GM18907 (cell line): ENCODE data around the gene SOX1.

ENCODE experiments used
- ATAC-seq: cut with Tn5 transposase; IDR thresholded peaks from one replicate; pipeline ENCODE4 v1.9.1; 2021; ENCODE audit warnings: mild to moderate bottlenecking, moderate library complexity; ENCODE audit not compliant: unreplicated experiment

The SOX1 gene

DNA sequence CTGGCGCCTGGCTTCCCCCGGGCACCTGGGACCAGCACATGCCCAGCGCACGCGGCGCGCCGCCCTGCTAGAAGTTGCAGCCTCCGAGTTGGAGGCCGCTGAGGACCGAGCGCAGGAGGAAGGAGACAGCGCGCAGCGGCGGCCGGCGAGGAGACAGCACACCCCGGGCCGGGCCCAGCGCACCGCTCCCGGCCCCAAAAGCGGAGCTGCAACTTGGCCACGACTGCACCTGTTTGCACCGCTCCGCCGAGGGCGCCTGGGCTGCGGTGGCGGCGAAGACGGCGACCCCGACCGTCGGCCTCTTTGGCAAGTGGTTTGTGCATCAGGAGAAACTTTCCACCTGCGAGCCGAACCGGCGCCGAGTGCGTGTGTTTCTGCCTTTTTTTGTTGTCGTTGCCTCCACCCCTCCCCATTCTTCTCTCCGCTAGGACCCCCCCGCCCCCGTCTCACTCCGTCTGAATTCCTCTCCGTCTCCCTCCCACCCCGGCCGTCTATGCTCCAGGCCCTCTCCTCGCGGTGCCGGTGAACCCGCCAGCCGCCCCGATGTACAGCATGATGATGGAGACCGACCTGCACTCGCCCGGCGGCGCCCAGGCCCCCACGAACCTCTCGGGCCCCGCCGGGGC, at the start of gene SOX1:
Gene SOX1 (plus strand): TSS at position 34 of the 626 bp plus-strand sequence. CDS start 510 bp downstream, at position 544.
- ATAC-seq: no peak

DNA sequence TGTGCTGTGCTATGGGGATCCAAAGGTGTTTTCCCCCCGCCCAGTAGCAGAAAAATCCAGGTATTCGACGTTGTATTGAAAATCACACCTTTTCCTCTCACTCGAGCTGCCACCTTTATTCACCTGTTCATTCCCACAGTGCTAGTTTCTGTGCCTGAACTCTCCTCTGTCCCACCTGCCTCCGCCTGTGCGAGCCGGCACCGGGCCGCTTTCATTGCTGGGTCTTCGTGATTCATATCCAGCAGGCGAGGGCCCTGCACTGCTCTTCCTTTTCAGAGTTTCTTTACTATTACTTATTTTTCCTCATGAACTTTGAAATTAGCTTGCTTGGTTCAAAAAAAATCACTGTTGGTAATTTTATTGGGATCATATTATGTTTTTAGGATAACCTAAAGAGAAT, 42.4 kb upstream of the SOX1 start:
- ATAC-seq: no peak

DNA sequence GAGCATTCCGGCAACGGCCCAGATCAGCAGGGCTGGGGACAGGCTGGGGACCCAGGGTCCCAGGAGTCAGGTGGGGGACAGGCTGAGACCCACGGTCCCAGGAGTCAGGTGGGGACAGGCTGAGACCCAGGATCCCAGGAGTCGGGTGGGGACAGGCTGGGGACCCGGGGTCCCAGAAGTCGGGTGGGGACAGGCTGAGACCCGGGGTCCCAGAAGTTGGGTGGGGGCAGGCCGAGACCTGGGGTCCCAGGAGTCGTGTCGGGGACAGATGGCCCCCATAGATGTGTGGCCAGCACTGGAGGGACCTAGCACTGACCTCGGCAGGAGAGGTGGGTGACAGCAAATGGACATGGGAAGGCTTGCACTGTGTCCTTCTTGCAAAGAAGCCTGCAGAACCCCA, 39.7 kb upstream of the SOX1 start:
- ATAC-seq: no peak

DNA sequence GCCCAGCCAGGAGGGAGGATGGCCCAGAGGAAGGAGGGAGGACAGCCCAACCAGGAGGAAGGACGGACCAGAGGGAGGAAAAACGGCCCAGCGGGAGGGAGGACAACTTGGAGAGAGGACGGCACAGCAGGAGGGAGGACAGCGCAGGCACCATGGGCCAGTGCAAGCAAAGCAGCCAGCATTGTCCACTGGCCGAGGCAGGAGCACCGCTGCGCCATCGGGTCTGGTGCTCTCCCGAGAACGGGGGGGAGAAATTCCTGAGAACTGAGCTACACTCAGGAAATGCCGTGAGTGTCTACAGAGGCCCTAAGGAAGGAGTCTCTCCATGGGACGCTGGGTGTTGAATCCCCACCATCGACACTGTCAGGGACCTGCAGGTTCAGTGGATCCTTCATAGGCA, 38.5 kb upstream of the SOX1 start:
- ATAC-seq: no peak

DNA sequence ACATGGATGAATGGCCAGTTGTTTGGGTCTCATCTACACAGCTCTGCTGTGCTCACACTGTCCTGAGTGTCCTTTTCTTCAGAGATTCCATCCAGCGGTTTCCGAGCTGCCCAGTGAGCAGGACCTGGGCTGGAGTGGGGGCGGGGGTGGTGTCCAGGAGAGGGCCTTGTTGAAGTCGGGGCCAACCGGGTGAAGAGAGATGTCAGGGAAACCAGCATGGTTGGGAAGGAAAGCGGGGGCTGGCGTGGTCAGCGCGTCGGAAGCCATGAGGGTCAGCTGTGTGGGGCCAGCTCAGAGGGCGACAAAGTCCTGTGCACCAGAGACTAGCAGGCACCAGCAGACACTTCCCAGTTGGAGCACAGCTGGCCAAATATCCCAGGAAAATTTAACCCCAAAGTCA, 37.8 kb upstream of the SOX1 start:
- ATAC-seq: no peak

DNA sequence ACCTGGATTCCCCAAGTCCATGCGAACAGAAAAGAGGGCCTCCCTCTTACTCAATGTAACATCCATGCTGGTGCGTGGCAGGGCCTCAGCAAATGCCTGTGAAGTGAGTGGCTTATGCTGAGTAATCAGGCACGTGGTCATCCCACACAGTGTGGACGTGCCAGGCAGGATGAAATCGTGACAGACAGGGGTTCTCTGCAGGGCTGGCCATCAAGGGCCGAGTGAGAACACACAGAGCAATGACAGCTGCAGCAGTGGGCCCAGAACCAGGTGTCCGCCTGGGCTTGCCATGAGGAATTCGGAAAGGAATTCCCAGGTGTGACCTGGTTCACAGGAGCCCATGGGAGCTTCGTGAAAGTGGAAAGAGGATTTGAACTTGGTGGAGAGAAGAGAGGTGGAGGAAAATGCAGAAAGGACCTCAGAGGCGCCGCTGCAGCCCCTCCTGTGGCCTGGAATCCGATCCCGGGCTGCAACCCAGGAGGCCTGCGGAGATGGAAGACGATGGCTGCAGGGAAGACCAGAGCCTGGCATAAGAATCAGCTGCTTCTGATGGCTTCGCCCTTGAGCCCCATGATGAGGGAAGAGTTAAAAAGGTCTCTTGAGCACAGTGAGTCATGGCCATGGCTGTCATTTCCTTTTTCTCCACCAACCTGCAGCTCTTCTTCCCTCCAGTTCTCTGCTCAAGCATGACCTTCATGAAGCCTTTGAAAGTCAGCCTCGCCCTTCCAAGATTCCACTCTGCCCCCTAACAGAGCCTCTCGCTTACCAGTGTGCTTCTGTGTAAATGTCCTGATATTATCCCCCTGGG, 34.6 kb upstream of the SOX1 start:
- no peak for ATAC-seq

DNA sequence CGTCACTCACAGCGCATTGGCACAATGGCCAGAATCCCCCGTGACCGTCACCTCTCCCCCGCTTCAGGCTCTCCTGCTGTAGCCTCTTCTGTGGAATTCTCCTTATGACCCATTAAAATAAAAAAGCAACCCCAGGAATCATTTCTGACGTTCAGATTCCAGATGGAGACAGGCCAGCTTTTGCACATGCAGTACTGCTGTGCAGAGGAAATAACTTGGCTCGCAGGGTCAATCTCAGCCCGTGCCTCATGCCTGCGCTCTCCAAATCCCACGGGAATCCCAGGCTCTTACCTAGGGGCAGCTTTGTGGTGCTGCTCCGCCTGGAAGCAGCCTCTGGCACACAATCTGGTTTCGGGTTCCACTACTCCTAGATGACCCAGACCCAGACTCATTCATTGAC, 32.7 kb upstream of the SOX1 start:
- ATAC-seq: no peak

DNA sequence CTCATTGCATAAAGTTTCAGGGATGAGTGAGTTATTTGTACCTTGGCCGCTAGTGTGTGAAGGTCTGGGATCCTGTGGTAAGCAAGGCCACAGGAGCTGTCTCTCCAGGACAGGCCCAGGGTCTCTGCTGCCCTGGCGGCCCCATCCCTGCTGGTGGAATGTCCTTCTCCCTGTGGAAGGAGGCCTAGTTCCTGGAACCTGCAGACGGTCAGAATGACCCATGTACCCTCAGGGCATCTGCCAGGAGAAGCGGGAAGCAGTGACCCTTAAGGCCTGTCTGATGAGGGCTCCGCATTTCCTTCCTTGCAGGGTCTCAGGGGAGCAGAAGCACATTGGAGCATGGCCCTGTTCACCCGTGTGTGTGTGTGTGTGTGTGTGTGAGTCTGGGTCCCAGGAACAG, 32.1 kb upstream of the SOX1 start:
- no peak for ATAC-seq

DNA sequence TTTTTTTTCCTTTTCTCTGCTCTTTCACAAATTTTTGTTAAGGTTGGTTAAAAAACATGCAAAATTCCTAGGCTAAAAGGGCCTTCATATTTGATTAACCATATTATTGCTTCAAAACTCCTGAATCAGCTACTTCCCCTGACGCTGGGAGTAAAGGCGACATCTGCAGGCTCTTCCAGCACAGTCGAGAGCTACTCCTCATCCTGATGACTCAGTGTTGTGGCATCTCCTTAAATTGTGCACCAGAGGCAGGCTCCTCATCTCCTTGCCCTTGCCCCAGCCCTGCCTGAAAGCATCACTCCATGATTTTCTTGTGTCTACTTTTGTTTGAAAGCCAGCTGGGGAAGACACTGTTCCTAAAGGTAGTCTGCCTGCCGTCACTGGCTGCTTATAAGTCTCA, 24.5 kb upstream of the SOX1 start:
- ATAC-seq: no peak

DNA sequence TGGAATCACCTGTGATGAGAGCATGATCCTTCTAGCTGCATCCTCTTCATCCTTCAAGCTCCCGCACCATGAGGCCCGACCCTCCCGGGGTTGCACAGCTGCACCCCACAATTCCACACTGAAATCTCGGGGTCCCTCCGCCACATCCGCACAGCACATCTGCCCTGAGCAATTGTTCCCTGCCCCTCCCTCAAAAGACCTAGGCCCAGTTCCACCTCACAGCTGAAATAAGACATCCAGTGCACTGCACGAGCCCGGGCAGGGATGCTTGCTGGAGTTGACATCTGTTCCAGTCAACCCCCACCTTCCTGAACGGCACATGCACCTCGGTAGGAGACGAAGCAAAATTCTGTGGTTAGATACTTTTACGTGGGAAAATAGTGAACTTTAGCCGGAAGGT, 14.7 kb upstream of the SOX1 start:
- ATAC-seq: no peak

DNA sequence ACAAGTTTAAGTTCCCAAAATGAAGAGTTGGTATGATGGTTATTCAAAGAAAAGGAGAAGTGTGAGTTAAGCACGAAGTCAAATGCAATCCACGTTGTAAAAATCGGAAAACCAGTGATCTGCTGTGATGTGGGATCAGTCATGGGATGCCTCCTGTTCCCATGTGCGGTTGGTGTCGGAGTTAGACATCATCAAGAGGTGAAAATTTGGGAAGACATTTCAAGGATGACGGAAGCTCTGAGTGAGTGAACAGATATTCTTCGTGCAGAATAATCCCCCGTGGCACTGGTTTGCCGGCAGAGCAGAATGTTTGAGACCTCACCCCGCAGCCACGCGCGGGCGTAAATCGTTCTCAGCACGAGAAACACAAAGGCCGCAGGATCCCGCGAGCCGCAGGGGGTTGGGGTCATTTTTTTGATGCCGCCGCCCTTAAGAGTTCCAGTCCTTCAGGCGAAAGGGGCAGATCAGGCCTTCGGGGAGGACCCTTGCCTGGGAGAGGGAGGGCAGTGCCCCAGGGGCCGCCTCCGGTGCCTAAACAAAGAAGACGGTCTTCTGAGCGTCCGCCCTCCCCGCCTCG, 13.7 kb upstream of the SOX1 start:
- no peak for ATAC-seq

DNA sequence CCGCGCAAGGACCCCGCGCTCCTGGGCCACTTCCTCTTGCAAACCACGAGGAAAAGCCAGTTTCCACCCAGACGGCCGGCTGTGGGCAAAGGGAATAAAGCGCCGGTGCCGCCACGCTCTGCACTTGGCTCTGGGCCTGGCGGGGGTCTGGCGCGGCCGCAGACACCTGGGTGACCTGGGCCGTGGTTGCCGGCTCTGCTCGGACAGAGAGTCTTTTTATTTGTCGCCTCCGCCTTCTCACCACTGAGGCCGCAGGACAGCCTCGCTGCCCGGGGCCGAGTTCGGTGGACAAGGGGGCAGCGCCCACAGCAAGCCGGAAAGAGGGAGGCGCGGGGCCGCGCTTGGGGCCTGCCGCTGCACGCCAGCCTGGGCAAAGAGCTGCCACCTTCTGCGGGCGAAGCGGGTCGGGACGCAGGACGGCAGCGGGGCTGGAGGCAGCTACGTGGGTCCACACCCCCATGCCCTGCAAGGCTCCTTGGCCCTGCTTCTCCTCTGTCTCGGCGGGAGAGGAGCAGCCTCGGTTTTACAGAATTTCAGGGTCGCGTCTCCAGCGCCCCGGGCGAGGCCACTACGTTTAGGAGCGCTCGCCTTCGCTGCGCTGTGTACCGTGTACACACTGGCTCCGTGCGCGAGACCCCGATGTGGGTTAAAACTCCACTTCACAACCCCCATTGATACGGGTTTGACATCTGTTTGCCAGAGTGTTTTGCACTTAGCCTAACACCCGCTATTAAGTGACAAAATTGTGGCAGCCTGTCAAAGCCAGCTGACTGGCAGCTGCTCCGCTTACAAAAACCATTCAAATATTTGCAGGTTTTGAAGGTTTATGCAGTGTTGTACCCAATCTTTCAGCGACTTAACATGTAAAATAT, 13.0 kb upstream of the SOX1 start:
- ATAC-seq: no peak

DNA sequence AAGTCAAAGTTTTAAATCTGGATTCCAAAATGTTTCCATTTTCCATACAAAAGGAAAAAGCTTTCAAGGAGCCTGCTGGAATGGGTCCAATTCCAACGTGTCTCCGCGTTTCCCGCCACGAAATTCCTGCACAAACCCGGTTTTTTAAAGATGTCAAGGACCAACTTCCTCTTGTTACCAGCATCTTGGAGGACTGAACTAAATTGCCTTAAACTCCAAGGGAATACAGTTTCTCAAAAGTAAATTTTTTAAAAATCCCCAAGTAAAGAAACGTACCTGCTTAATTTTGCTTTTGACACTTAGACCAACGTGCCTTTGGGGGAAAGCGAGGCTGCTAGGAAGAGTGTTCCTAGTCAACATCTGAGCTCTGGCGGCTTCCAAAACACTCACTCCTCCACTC, 12.3 kb upstream of the SOX1 start:
- ATAC-seq: no peak

DNA sequence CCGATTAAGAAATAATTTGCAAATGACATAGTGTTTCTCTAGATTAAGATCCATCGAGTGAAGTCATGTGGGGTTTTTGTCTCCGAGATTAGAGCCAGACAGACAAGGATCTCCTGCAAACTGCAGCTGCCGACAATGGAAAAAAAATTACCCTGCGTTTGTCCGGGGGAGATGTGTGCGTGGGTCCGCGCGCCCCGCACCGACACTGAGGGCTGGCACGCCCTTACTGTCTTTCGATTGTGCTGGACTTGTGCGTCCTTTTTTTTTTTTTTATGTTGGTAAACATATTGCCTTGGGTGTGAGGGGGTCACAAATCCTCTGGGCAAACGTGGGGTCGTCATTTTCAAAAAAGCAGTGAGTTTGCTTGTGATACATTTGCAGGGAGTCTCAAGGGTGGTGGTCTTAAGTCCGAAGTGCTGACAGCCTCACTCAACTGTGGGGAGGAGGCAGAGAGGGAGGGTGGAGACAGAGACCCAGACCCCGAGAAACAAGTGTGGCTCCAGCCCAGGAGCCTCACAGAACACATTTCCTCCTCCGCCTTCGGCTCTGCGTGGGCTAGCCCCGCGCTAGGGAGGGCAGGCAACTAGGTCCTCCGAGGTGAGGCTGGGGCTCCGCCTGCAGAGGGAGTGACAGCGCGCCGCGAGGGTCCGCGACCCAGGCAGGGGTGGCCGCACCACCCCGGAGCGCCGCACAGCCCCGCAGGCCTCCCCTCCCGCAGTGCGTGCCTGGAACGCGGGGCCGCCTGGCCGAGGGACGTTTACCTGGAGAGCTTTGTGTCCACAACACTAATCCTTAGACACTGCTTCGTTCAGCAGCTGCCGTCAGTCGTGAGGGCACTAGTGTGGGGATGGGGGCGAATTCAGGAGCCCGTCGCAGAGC, 11.7 kb upstream of the SOX1 start:
- ATAC-seq: no peak

DNA sequence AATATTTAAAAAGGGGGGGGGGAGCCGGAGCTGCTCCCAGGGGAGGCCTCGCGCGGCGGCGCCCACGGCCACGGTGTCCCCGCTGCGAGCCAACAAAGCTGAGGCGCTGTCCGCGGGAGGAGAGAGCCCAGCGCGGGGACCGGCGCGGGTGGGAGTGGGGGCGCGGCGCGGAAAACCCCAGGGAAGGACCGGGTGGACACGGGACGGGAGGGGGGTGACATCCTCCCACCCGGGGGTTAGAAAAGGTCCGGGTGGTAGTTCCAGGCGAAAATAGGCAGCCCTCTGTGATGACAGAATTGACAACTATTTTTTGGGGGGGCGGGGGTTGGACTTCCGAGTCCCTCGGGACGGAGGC, 11.1 kb upstream of the SOX1 start:
- ATAC-seq: no peak

DNA sequence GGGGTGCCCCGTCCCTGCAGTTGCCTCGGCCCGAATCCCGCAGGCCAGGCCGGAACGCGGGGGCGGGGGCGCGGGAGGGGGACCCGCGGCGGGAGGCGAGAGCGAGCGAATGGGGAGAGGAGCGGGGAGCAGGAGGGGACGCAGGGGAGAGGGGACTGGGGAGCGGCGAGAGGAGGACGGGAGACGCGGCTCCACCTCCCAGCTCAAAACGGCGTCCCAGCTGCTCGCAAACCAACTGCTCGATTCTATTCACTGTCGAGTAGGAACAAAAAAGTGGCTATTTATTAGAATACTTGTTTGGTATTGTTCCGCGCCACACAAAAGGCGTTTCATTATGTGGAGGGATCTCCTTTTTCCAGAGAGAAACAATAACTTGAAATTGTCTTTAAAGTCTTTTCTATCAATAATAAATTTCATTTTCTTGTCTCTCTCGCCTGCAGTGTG, 10.6 kb upstream of the SOX1 start:
- no peak for ATAC-seq

DNA sequence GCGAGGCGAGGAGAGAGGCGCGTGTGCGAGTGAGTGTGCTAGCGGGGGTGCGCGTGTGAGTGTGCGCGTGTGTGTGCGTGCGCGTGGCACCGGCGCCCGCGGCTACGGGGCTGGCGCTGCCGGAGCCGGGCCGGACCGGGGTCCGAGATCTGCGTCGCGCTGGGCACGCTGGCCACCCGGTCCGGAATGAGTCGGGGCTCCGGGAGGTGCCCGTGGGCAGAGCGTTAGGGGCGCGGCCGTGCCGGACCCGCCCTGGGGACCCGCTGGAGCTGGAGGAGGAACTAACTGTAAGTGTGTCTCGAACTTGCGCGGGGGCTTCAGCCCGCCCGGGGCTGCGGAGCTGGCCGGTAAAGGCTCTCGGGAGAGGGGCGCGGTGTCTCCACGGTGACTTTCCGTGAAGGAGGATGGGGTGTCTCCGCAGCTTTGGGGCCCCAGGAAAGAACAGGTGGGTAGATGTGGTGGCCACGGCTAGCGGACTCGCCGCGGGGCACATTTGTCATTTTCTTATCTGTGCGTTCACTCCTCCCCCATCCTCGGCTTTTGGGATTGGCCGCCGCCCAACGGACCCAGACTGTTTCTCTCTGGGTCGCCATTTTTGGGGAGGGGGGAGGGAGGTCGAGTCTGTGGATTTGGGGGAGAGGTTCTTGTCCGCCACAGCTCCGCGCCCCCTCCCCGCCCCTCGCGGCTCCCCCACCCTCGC, 10.1 kb upstream of the SOX1 start:
- ATAC-seq: no peak

DNA sequence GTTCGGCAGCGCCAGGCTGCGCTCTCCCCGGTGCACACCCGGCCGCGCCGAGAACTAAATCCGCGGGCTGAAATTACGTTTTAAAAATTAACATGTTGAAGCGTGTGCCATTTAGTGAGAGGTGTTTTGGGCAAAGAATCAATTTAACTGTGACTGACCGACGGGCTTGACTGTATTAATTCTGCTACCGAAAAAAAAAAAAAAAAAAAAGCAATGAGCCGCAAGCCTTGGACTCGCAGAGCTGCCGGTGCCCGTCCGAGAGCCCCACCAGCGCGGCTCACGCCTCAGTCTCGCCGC, 9.6 kb upstream of the SOX1 start:
- ATAC-seq: no peak

DNA sequence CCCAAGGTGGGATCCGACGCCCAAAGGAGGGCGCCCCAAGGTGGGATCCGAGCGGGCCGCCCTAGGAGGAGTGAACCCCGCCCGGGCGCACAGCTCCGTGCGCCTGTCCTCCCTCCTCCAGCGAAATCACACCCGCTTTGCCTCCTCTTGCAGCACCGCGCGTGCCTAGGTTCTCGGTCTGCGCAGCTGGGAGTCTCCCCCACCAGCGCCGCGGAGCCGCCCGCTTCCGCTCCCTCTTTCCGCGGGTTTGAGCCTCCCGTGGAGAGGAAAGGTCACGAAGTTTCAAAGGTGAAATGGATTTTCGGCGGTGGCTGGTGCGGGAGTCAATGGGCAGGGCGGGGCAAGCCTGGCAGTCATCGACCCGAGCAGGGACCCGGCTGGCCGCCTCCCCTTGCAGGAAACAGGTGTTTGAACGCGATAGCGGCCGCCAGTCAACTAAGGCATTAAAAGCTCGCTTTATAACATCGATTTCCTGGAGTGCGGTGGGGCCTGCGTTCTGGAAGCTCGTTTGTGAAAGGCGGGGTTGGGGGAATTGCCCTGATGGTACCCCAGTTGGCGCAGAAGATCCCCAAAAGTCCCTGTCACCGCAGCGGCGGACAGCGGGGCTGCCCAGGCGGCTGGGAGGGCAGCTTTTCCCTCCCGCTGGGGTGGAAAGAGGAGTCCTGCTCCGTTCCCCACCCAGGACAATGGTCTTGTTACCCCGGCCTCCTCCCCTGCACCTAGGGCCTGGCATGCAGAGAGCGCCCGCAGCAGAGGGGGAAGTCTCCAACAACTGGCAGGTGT, 9.0 kb upstream of the SOX1 start:
- no peak for ATAC-seq
